WTC11 (cell line): Measurements from ENCODE around the gene METTL21A. TPM values are rescaled to one million over a fixed set of nuclear protein-coding genes. Genes with fewer than 3 reads are reported as not detected.

Experiments used
- ATAC-seq: fragments of 200-7000 bp; cut with Tn5 transposase; 2 replicates; pipeline ENCODE4 v1.10.0; 2021; ENCODE audit warnings: mild to moderate bottlenecking, moderate library complexity
- Bru-seq: library from RNA; stranded (reverse); fragments of 400-500 nt; gene quantifications from one replicate; lab custom pipeline; 2021; lab: Mats Ljungman, UMichigan
- CTCF ChIA-PET: fragments of 300-600 bp; sonication (Branson Sonifier 250); formaldehyde crosslinking; loops from one replicate; lab custom pipeline; 2021; ENCODE audit warnings: antibody characterized with exemption; lab: Charles Lee
- POLR2A ChIA-PET: fragments of 350-600 bp; sonication (Branson Sonifier 250); formaldehyde crosslinking; loops from one replicate; lab custom pipeline; 2021; ENCODE audit warnings: antibody characterized with exemption; lab: Charles Lee
- DNase-seq: peaks from one replicate; pipeline ENCODE4 v3.0.0; 2021; ENCODE audit warnings: low spot score
- H3K27ac Mint-ChIP-seq: 2 replicates; pipeline ENCODE4 v1.8.0; 2021; ENCODE audit warnings: mixed read lengths
- H3K27me3 Mint-ChIP-seq: 2 replicates; pipeline ENCODE4 v1.8.0; 2021; ENCODE audit warnings: low read depth, mild to moderate bottlenecking, moderate library complexity, mixed read lengths
- H3K36me3 Mint-ChIP-seq: 2 replicates; pipeline ENCODE4 v1.8.0; 2021; ENCODE audit warnings: mixed read lengths
- H3K4me1 Mint-ChIP-seq: 2 replicates; pipeline ENCODE4 v1.8.0; 2022; ENCODE audit warnings: mixed read lengths
- H3K4me3 Mint-ChIP-seq: 2 replicates; pipeline ENCODE4 v1.8.0; 2021; ENCODE audit warnings: mild to moderate bottlenecking, moderate library complexity, mixed read lengths
- H3K9me3 Mint-ChIP-seq: 2 replicates; pipeline ENCODE4 v1.8.0; 2021; ENCODE audit warnings: mixed read lengths
- CREM ChIP-seq: sonication (generic); formaldehyde crosslinking; IDR thresholded peaks from 2 replicates; pipeline ENCODE4 v1.8.1; 2022; ENCODE audit warnings: mild to moderate bottlenecking, missing genetic modification reagents, moderate library complexity
- ESRRA ChIP-seq: sonication (generic); formaldehyde crosslinking; IDR thresholded peaks from 2 replicates; pipeline ENCODE4 v1.8.1; 2022; ENCODE audit warnings: mild to moderate bottlenecking, missing genetic modification reagents, borderline replicate concordance
- ETV6 ChIP-seq: sonication (generic); formaldehyde crosslinking; IDR thresholded peaks from 2 replicates; pipeline ENCODE4 v1.8.1; 2022; ENCODE audit warnings: mild to moderate bottlenecking, missing genetic modification reagents
- FOXK1 ChIP-seq: sonication (generic); formaldehyde crosslinking; IDR thresholded peaks from 2 replicates; pipeline ENCODE4 v1.8.0; 2022; ENCODE audit warnings: mild to moderate bottlenecking, moderate library complexity, missing genetic modification reagents
- HMGA2 ChIP-seq: fragments of 250-450 bp; sonication (Bioruptor Pico); IDR thresholded peaks from 2 replicates; pipeline ENCODE4 v1.4.0; 2021; ENCODE audit warnings: mild to moderate bottlenecking, moderate library complexity
- JUN ChIP-seq: sonication (generic); formaldehyde crosslinking; IDR thresholded peaks from 2 replicates; pipeline ENCODE4 v1.8.0; 2023; ENCODE audit warnings: mild to moderate bottlenecking, missing genetic modification reagents
- KAT7 ChIP-seq: sonication (generic); formaldehyde crosslinking; IDR thresholded peaks from 2 replicates; pipeline ENCODE4 v1.8.1; 2023; ENCODE audit warnings: missing genetic modification reagents, mild to moderate bottlenecking, borderline replicate concordance
- MYBL2 ChIP-seq: sonication (generic); formaldehyde crosslinking; IDR thresholded peaks from 2 replicates; pipeline ENCODE4 v1.8.1; 2023; ENCODE audit warnings: mild to moderate bottlenecking, moderate library complexity, missing genetic modification reagents
- NFATC4 ChIP-seq: fragments of 250-450 bp; sonication (Bioruptor Pico); IDR thresholded peaks from 2 replicates; pipeline ENCODE4 v1.9.0; 2021; ENCODE audit warnings: mild to moderate bottlenecking
- NR1H2 ChIP-seq: sonication (generic); formaldehyde crosslinking; IDR thresholded peaks from 2 replicates; pipeline ENCODE4 v1.9.0; 2021; ENCODE audit warnings: mild to moderate bottlenecking, moderate library complexity, missing genetic modification reagents
- NR3C1 ChIP-seq: sonication (generic); formaldehyde crosslinking; conservative IDR thresholded peaks from 2 replicates; pipeline ENCODE4 v1.8.1; 2023; ENCODE audit warnings: low read depth, mild to moderate bottlenecking, missing genetic modification reagents
- SMAD4 ChIP-seq: sonication (generic); formaldehyde crosslinking; IDR thresholded peaks from 2 replicates; pipeline ENCODE4 v1.8.0; 2022; ENCODE audit warnings: mild to moderate bottlenecking, missing genetic modification reagents
- SP1 ChIP-seq: sonication (generic); formaldehyde crosslinking; conservative IDR thresholded peaks from 2 replicates; pipeline ENCODE4 v1.8.1; 2022; ENCODE audit warnings: missing genetic modification reagents
- TCF7 ChIP-seq: sonication (generic); formaldehyde crosslinking; IDR thresholded peaks from 2 replicates; pipeline ENCODE4 v1.8.0; 2022; ENCODE audit warnings: mild to moderate bottlenecking, low read depth, missing genetic modification reagents, moderate library complexity
- TEAD4 ChIP-seq: sonication (generic); formaldehyde crosslinking; IDR thresholded peaks from 2 replicates; pipeline ENCODE4 v1.8.0; 2022; ENCODE audit warnings: mild to moderate bottlenecking, missing genetic modification reagents
- TP53 ChIP-seq: sonication (generic); formaldehyde crosslinking; IDR thresholded peaks from 2 replicates; pipeline ENCODE4 v1.8.1; 2023; ENCODE audit warnings: mild to moderate bottlenecking, missing genetic modification reagents
- ZBTB21 ChIP-seq: sonication (generic); formaldehyde crosslinking; IDR thresholded peaks from 2 replicates; pipeline ENCODE4 v1.8.1; 2023; ENCODE audit warnings: mild to moderate bottlenecking, missing genetic modification reagents, borderline replicate concordance
- ZNF232 ChIP-seq: sonication (generic); formaldehyde crosslinking; IDR thresholded peaks from 2 replicates; pipeline ENCODE4 v1.8.0; 2022; ENCODE audit warnings: mild to moderate bottlenecking, missing genetic modification reagents
- ZNF263 ChIP-seq: sonication (generic); formaldehyde crosslinking; IDR thresholded peaks from 2 replicates; pipeline ENCODE4 v1.8.1; 2022; ENCODE audit warnings: low read depth, mild to moderate bottlenecking, moderate library complexity, missing genetic modification reagents
- long read RNA-seq, 3 experiments: library from RNA in 1 of 3; library from capped mRNA in 1 of 3; library from polyadenylated mRNA in 1 of 3; unstranded in 2 of 3; stranded (forward) in 1 of 3; transcript quantifications; one replicate each; pipeline ENCODE4 v2.0.0, GENCODE V29; 2021
- total RNA-seq: library from RNA; stranded (reverse); gene quantifications from 3 replicates; pipeline ENCODE4 v1.2.3, GENCODE V29; 2021
- TF ChIP-seq, protein P1 (sequence below): sonication (generic); formaldehyde crosslinking; IDR thresholded peaks from 2 replicates; pipeline ENCODE4 v1.8.1; 2022; ENCODE audit warnings: low read depth, mild to moderate bottlenecking, moderate library complexity, missing genetic modification reagents, borderline replicate concordance
- TF ChIP-seq, protein P2 (sequence below): sonication (generic); formaldehyde crosslinking; IDR thresholded peaks from 2 replicates; pipeline ENCODE4 v1.8.1; 2022; ENCODE audit warnings: mild to moderate bottlenecking, missing genetic modification reagents, moderate library complexity, borderline replicate concordance
- TF ChIP-seq, protein P3 (sequence below): sonication (generic); formaldehyde crosslinking; IDR thresholded peaks from 2 replicates; pipeline ENCODE4 v1.8.1; 2023; ENCODE audit warnings: mild to moderate bottlenecking, missing genetic modification reagents, moderate library complexity
- TF ChIP-seq, protein P4 (sequence below): sonication (generic); formaldehyde crosslinking; IDR thresholded peaks from 2 replicates; pipeline ENCODE4 v1.8.1; 2022; ENCODE audit warnings: mild to moderate bottlenecking, moderate library complexity, missing genetic modification reagents
- TF ChIP-seq, protein P5 (sequence below): fragments of 250-450 bp; sonication (Bioruptor Pico); IDR thresholded peaks from 2 replicates; pipeline ENCODE4 v1.9.0; 2021; ENCODE audit warnings: mild to moderate bottlenecking, borderline replicate concordance
- TF ChIP-seq, protein P6 (sequence below): sonication (generic); formaldehyde crosslinking; IDR thresholded peaks from 2 replicates; pipeline ENCODE4 v1.8.1; 2023; ENCODE audit warnings: mild to moderate bottlenecking, missing genetic modification reagents

Gene METTL21A
- 56.0 to 57.6 TPM (median 56.4 TPM) in 3 replicates for total RNA-seq
- Bru-seq, nascent RNA, result percentile 86 among the genes with signal in this experiment
- long read RNA-seq, experiment 1, full-length matches to known transcripts, result 105 of 208 reads
- long read RNA-seq, experiment 1, partial matches to known transcripts, result 11 of 208 reads
- long read RNA-seq, experiment 1, other reads (novel, unspliced or antisense), result 92 of 208 reads
- long read RNA-seq, experiment 2, full-length matches to known transcripts, result 33 of 76 reads
- long read RNA-seq, experiment 2, partial matches to known transcripts, result 9 of 76 reads
- long read RNA-seq, experiment 2, other reads (novel, unspliced or antisense), result 34 of 76 reads
- long read RNA-seq, experiment 3, full-length matches to known transcripts, result 65 of 76 reads
- long read RNA-seq, experiment 3, partial matches to known transcripts, result 2 of 76 reads
- long read RNA-seq, experiment 3, other reads (novel, unspliced or antisense), result 9 of 76 reads

DNA sequence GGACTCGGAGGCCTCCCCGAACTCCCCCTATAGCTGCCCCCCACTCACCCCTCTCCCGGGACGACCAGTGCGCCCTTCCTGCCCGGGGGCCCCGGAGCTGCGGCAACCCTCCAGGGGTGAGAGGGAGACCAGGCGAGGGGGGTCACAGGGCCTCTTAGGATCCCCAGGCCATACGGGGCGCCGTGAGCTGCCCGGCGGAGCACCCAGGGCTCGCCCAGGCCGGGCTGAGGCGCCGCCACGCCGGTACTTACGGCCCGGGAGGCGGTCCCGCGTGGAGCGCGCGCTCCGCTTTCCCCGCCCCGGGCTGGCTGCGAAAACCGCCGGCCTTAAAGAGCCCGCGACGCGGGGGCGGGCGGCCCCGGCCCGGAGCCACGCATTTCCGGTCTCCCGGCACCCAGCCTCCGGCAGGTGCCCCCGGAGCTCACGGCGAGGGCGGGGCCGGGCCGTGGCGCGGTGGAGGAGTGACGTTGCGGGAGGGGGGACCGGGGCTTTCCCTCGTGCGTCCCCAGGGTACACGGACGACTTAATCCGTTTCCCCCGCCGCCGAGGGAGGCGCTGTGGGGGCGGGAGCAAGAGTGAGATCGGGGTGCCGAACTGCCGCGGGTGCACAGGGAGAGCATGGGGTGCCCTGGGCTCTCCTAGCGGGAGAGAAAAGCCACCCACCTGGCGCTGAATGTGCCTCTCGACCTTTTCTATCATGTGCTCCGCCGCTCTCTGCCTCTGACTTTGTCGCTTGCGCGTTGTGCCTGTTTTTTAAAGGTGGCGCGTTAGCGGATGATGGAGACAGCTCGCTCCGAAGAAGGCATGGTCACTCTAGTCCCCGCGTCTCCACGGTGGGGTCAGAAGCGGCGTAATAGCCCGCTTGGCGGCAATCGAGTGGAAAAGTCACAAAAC lies at the start of gene METTL21A:
METTL21A (minus strand) TSS at position 381 of the 894 bp plus-strand sequence. CDS start 1,019 bp downstream, outside the sequence.
- H3K4me3 Mint-ChIP-seq, result peak within 1 kb of the TSS; percentile 90
- ChIA-PET CTCF (interaction anchor here (0.5 to 3.6 kb wide), 41 partner anchors 8 to 630 kb away, joined by 3 to 40 read pairs (median 5); partner anchors contain the start of genes CCNYL1, FZD5 and IDH1), POLR2A (interaction anchor here (0.5 to 2.2 kb wide), 8 partner anchors 11 to 327 kb away, joined by 3 to 22 read pairs (median 3); partner anchors contain the start of genes CCNYL1, CREB1 and FZD5)
- no peaks in the 10 kb centered on the region; the same call in 1 of the 2 replicates for H3K27me3 Mint-ChIP-seq
- no peaks in the 10 kb centered on the region for H3K9me3 Mint-ChIP-seq
- peaks cover 34% of the 10 kb centered on the region for H3K36me3 Mint-ChIP-seq
- peak within 1 kb of the TSS; percentile 97 for H3K27ac Mint-ChIP-seq
- ATAC-seq (peak; percentile 51), DNase-seq (peak; percentile 73)
- peaks cover 24% of the 10 kb centered on the region for H3K4me1 Mint-ChIP-seq
- TF ChIP-seq ZBTB21 (CRISPR knock-in tag) (peak; percentile 59; the same call in 1 of the 2 replicates), TP53 (peak; percentile 23; the same call in 1 of the 2 replicates), NR3C1 (CRISPR knock-in tag) (no peak), ZNF263 (CRISPR knock-in tag) (no peak), FOXK1 (peak; percentile 15; the same call in 1 of the 2 replicates), KAT7 (CRISPR knock-in tag) (no peak), ZNF232 (CRISPR knock-in tag) (no peak; the same call in 1 of the 2 replicates), ETV6 (CRISPR knock-in tag) (peak; percentile 67), NR1H2 (CRISPR knock-in tag) (no peak), JUN (CRISPR knock-in tag) (peak; percentile 60; the same call in 1 of the 2 replicates), SMAD4 (CRISPR knock-in tag) (no peak), SP1 (no peak; the same call in none of the 2 replicates), CREM (CRISPR knock-in tag) (peak; percentile 47; the same call in 1 of the 2 replicates), HMGA2 (no peak), TEAD4 (CRISPR knock-in tag) (no peak), NFATC4 (CRISPR knock-in tag) (no peak), TCF7 (CRISPR knock-in tag) (no peak), ESRRA (no peak), MYBL2 (CRISPR knock-in tag) (peak; percentile 74; the same call in 1 of the 2 replicates)
- TF ChIP-seq, protein P1, sequence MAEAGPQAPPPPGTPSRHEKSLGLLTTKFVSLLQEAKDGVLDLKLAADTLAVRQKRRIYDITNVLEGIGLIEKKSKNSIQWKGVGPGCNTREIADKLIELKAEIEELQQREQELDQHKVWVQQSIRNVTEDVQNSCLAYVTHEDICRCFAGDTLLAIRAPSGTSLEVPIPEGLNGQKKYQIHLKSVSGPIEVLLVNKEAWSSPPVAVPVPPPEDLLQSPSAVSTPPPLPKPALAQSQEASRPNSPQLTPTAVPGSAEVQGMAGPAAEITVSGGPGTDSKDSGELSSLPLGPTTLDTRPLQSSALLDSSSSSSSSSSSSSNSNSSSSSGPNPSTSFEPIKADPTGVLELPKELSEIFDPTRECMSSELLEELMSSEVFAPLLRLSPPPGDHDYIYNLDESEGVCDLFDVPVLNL (CRISPR knock-in tag), result no peak
- TF ChIP-seq, protein P2, sequence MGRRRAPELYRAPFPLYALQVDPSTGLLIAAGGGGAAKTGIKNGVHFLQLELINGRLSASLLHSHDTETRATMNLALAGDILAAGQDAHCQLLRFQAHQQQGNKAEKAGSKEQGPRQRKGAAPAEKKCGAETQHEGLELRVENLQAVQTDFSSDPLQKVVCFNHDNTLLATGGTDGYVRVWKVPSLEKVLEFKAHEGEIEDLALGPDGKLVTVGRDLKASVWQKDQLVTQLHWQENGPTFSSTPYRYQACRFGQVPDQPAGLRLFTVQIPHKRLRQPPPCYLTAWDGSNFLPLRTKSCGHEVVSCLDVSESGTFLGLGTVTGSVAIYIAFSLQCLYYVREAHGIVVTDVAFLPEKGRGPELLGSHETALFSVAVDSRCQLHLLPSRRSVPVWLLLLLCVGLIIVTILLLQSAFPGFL (CRISPR knock-in tag), result no peak
- TF ChIP-seq, protein P3, sequence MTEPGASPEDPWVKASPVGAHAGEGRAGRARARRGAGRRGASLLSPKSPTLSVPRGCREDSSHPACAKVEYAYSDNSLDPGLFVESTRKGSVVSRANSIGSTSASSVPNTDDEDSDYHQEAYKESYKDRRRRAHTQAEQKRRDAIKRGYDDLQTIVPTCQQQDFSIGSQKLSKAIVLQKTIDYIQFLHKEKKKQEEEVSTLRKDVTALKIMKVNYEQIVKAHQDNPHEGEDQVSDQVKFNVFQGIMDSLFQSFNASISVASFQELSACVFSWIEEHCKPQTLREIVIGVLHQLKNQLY, result no peak
- TF ChIP-seq, protein P4, sequence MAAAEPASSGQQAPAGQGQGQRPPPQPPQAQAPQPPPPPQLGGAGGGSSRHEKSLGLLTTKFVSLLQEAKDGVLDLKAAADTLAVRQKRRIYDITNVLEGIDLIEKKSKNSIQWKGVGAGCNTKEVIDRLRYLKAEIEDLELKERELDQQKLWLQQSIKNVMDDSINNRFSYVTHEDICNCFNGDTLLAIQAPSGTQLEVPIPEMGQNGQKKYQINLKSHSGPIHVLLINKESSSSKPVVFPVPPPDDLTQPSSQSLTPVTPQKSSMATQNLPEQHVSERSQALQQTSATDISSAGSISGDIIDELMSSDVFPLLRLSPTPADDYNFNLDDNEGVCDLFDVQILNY (CRISPR knock-in tag), result peak; percentile 78; the same call in 1 of the 2 replicates
- TF ChIP-seq, protein P5, sequence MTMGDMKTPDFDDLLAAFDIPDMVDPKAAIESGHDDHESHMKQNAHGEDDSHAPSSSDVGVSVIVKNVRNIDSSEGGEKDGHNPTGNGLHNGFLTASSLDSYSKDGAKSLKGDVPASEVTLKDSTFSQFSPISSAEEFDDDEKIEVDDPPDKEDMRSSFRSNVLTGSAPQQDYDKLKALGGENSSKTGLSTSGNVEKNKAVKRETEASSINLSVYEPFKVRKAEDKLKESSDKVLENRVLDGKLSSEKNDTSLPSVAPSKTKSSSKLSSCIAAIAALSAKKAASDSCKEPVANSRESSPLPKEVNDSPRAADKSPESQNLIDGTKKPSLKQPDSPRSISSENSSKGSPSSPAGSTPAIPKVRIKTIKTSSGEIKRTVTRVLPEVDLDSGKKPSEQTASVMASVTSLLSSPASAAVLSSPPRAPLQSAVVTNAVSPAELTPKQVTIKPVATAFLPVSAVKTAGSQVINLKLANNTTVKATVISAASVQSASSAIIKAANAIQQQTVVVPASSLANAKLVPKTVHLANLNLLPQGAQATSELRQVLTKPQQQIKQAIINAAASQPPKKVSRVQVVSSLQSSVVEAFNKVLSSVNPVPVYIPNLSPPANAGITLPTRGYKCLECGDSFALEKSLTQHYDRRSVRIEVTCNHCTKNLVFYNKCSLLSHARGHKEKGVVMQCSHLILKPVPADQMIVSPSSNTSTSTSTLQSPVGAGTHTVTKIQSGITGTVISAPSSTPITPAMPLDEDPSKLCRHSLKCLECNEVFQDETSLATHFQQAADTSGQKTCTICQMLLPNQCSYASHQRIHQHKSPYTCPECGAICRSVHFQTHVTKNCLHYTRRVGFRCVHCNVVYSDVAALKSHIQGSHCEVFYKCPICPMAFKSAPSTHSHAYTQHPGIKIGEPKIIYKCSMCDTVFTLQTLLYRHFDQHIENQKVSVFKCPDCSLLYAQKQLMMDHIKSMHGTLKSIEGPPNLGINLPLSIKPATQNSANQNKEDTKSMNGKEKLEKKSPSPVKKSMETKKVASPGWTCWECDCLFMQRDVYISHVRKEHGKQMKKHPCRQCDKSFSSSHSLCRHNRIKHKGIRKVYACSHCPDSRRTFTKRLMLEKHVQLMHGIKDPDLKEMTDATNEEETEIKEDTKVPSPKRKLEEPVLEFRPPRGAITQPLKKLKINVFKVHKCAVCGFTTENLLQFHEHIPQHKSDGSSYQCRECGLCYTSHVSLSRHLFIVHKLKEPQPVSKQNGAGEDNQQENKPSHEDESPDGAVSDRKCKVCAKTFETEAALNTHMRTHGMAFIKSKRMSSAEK (CRISPR knock-in tag), result no peak
- TF ChIP-seq, protein P6, sequence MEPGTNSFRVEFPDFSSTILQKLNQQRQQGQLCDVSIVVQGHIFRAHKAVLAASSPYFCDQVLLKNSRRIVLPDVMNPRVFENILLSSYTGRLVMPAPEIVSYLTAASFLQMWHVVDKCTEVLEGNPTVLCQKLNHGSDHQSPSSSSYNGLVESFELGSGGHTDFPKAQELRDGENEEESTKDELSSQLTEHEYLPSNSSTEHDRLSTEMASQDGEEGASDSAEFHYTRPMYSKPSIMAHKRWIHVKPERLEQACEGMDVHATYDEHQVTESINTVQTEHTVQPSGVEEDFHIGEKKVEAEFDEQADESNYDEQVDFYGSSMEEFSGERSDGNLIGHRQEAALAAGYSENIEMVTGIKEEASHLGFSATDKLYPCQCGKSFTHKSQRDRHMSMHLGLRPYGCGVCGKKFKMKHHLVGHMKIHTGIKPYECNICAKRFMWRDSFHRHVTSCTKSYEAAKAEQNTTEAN (CRISPR knock-in tag), result no peak; the same call in none of the 2 replicates
